Measurements from ENCODE around the gene TFAM.

Gene TFAM

DNA sequence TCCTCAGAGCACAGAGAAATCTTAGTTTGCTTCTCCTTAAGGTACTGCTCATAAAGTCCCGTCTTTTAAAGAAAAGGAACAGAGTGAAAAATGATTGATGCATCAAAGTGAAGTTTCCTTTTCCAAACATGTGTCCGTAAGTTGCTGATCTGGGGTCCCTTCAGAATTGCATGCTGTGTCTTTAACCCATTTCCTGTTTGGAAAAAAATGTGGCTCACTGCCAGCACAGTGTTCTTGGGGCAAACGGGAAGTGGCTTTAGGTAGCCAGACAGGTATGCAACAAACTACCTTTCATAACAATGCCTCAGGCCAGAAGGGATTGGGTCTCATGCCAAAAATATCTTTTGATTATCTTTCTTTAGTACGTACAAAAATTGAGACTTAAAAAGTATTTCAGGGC is 50.9 kb downstream of the TFAM start:
- DNase-seq: no peak

DNA sequence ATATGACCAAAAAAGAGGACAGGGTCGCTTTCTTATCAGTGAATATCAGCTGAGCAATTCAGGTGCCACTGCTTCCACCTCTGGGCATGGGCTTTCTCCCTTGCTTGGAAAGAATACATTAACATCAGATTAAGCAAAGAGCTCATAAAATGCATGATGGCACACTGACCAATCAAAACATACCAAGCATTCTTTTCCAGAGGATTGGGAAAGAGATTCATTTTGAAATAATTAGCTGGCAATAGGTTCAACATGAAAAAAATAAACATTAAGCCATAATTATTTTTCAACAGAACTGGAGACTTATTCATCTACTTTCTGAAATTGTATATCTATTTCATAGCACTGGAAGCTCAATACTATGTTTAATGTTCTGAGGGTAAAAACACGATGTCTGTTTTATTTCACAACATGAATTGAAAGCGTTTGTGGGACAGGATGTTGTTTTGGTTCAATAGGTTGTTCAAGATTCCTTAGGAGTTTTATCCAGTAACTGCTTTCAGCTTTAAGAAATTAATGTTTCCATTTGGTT is 53.2 kb downstream of the TFAM start:
- no peak for DNase-seq

GRCh38 chr10:58438986-58439385 is 53.8 kb downstream of the TFAM start:
- no peak for DNase-seq

GRCh38 chr10:58439632-58440364 is 54.6 kb downstream of the TFAM start:
- no peak for DNase-seq

- DNase-seq: no peak
These were observed 55.3 kb downstream of the TFAM start for GRCh38 chr10:58440484-58440883.

- DNase-seq: no peak
These were observed 59.1 kb downstream of the TFAM start for GRCh38 chr10:58444321-58444720.

GRCh38 chr10:58444876-58445275 is 59.7 kb downstream of the TFAM start:
- no peak for DNase-seq

DNA sequence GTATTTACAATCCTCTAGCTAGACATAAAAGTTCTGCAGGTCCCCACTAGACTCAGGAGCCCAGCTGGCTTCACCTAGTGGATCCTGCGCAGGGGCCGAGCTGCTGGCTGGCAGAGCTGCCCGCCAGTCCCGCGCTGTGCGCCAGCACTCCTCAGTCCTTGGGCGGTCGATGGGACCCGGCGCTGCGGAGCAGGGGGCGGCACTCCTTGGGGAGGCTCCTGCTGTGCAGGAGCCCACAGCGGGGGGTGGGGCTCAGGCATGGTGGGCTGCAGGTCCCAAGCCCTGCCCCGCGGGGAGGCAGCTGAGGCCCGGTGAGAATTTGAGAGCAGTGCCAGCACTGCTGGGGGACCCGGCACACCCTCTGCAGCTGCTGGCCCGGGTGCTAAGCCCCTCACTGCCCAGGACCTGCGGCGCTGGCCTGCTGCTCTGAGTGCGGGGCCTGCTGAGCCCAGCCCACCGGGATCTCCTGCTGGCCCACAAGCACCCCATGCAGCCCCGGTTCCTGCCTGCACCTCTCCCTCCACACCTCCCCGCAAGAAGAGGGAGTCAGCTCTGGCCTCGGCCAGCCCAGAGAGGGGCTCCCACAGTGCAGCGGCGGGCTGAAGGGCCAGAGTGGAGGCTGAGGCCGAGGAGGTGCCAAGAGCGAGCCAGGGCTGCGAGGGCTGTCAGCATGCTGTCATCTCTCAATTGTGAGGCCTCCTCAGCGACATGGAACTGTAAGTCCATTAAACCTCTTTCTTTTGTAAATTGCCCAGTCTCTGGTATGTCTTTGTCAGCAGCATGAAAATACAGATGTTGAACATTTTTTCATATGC is 63.1 kb downstream of the TFAM start:
- no peak for DNase-seq

Data from 8988T (cell line).